HepG2 (cell line): ENCODE results near the gene FAH. TPM values are rescaled to one million over a fixed set of nuclear protein-coding genes. Genes with fewer than 3 reads are reported as not detected.

Experiments
- DDIT3 ChIP-seq: sonication (generic); formaldehyde crosslinking; IDR thresholded peaks from 2 replicates; pipeline ENCODE4 v1.4.0; 2020; ENCODE audit warnings: mild to moderate bottlenecking, missing genetic modification reagents
- HES4 ChIP-seq: sonication (generic); formaldehyde crosslinking; IDR thresholded peaks from 2 replicates; pipeline ENCODE4 v1.9.0; 2021; ENCODE audit warnings: mild to moderate bottlenecking, missing genetic modification reagents, borderline replicate concordance
- MIXL1 ChIP-seq: IDR thresholded peaks from 2 replicates; pipeline ENCODE4 v1.6.1; 2016
- MXD3 ChIP-seq: IDR thresholded peaks from 2 replicates; pipeline ENCODE4 v1.6.1; 2016; ENCODE audit warnings: mild to moderate bottlenecking, missing biosample characterization, missing genetic modification reagents
- NFKB2 ChIP-seq: sonication (generic); formaldehyde crosslinking; IDR thresholded peaks from 2 replicates; pipeline ENCODE4 v1.4.0; 2020; ENCODE audit warnings: missing genetic modification reagents, borderline replicate concordance
- PRDM15 ChIP-seq: sonication (generic); formaldehyde crosslinking; IDR thresholded peaks from 2 replicates; pipeline ENCODE4 v1.4.0; 2020; ENCODE audit warnings: missing genetic modification reagents
- RBFOX2 ChIP-seq: fragments of 200-400 bp; formaldehyde crosslinking; IDR thresholded peaks from 2 replicates; pipeline ENCODE4 v1.6.1; 2017; ENCODE audit warnings: low read depth, mild to moderate bottlenecking, low read length
- SOX5 ChIP-seq: IDR thresholded peaks from 2 replicates; pipeline ENCODE4 v1.6.1; 2016; ENCODE audit warnings: borderline replicate concordance
- ZNF687 ChIP-seq: sonication (generic); formaldehyde crosslinking; IDR thresholded peaks from 2 replicates; pipeline ENCODE4 v1.5.1; 2020; ENCODE audit warnings: mild to moderate bottlenecking, missing genetic modification reagents, moderate library complexity
- polyA plus RNA-seq, 8 experiments: library from polyadenylated mRNA; depleted of rRNA in 3 of 8; stranded (reverse) in 7 of 8; unstranded in 1 of 8; fragments of >200 nt; fragmentation: Illumina TruSeq in 4 of 8; extraction: Trizol in 4 of 8; gene quantifications; 2 replicates each; pipeline versions ENCODE4 v1.2.1 to v1.2.3, GENCODE V29; 2011 to 2016; ENCODE audit warnings: low read depth in 4 of 8, missing spikeins in 1 of 8, mixed read lengths in 1 of 8; ENCODE audit not compliant: insufficient read depth in 1 of 8
- total RNA-seq, 5 experiments: library from RNA; depleted of rRNA; stranded (reverse); fragments of >200 nt; fragmentation: Illumina TruSeq; extraction: Trizol; gene quantifications; 2 replicates each; pipeline ENCODE4 v1.2.3, GENCODE V29; 2016; ENCODE audit warnings: low read depth in 1 of 5

FAH gene
- total and polyA plus RNA-seq, 2 of the 13 experiments (the other 11 are each of a cell fraction or from before 2014, with no cell fraction given): 36.6 to 75.0 TPM

- TF ChIP-seq PRDM15 (CRISPR knock-in tag): peak; percentile 95
- TF ChIP-seq ZNF687: peak; percentile 92
- 0 out of 2 replicates have a peak, but pooled peaks have one; percentile 4 for TF ChIP-seq SOX5 (CRISPR knock-in tag)
- peak; percentile 67; the same call in 1 of the 2 replicates for TF ChIP-seq NFKB2
- 0 out of 2 replicates have a peak, but pooled peaks have one; percentile 34 for TF ChIP-seq MXD3 (CRISPR knock-in tag)
- TF ChIP-seq MIXL1: no peak
- TF ChIP-seq HES4 (CRISPR knock-in tag): peak; percentile 38; the same call in 1 of the 2 replicates
- peak; percentile 53 for TF ChIP-seq RBFOX2
- no peak for TF ChIP-seq DDIT3 (CRISPR knock-in tag)
Observed at GRCh38 chr15:80152896-80153876, at the start of gene FAH (continued).
